EH (cell line): ENCODE results near the gene STOML3.
A peak's percentile ranks its signal among the peaks of the same experiment; 100 is the strongest.

Source experiments
- DNase-seq: peaks from one replicate; pipeline ENCODE4 v3.0.0-alpha.2; 2015; ENCODE audit warnings: low read depth

Gene STOML3

DNA sequence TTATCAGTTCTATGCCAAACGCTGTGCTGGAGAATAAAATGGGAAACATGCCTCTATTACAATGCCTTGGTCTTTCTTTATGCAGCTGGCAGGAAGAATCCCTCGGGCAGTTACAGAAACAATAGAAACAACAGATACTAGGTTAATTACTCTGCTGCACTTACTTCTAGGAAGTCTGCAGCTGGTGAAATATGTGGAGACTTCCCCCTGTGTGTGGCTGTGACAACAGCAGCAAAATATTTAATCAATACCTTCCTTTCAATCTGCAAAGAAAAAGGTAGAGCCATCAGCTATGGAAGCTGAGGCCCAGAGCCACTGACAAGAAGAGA is 9.9 kb downstream of the STOML3 start:
- DNase-seq: no peak

DNA sequence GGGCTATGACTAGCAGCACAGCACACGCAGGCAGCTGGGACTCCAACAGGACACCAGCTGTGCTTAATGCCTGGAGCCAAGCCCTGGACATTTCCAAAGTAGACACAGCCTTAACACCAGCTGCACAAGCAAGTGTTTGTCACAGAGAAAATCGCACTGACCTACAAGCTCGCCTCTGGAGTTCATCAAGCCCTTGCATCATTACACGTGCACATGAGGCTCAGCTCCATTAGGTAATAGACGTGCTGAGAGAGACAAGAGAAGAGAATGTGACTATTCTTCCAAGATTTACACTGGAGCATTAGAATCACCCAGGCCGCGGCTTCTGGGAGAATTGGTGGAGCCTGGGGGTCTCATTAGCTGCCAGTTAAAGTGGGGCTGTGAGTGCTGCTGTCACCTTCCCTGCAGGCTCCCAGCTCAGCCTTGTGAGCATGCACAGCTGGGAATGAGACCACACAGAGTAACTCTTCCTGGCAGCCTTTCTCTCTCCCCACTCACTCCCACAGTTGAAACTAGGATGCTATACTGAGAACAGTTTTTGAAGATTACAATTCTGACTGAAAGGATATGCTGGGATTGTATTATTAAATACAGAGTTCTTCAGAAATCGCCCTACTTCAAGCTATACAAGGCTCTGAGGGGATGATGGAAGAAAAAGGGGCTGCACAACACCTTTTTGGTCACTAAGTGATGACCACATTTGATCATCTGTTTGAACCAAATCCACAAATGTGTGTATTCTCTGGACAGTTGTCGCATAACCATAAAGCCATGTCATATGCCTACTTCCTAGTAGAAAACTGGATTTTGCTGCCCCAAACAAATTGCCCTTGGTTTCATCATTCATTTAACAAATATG is 10.5 kb downstream of the STOML3 start:
- no peak for DNase-seq

DNA sequence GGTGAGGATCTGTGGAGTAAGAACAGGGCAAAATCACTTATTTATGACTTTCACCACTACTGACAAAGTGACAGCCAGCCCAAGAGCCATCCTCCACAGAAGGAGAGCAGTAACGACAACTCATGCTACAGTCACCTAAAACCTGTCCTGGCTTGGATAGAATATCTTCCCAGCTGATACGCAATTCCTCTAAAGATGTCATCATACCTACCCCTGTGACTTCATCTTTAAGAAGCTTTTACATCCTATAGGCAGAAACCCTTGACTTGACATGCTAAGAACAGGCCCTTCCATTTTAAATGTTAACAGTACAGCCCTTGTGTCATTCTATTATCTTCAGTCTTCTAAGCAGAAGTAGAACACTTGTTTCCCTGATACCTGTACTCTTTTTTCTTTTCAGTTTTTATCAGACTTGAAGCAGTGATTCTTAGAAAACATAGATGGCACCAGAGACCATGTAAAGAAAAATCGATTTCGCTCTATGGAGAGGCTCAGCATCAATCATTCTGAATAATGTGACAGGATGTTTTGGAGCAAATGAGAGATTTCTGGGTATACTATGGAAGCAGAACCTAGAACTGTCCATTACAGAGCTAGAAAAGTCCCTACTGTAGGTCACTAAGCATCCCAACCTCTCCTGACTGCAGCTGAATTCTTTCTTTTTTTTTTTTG is 20.1 kb downstream of the STOML3 start:
- no peak for DNase-seq

DNA sequence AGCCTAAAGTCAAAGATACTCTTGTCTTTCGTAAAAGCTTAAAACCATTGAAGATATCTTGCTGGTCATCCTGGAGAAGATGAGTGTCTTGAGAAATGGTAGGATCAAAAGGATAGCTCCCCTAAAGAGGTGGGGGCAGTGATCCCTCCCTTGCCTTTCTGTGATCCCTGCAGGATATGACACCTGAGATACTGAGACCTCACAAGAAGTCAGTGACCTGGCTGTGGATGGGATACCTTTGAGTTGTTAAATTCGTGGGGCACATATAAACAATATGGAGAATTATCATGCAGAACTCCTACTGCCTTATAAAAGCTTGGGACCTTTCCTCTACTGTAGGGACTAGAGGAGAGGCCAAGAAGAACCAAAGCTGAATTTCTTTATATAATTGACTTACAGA is 21.4 kb downstream of the STOML3 start:
- DNase-seq: no peak

DNA sequence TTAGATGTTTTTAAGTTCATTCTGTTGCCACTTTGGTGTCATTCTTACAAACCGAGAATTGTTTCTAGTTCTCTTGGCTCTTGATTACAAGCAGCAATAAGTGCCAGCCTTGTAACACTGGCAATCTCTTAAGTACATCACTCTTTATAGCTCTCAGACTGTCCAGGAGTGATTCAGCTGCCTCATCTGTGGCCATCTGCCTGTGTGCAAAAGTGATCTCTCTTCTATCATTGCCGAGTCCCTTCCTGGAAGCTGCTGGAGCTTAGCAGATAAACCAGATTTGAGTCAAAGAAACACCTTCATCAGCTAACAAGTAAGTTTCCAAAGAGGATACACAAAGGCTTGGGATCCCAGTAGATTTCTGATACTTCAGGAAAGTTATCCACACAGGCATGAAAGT is 23.2 kb downstream of the STOML3 start:
- no peak for DNase-seq

DNA sequence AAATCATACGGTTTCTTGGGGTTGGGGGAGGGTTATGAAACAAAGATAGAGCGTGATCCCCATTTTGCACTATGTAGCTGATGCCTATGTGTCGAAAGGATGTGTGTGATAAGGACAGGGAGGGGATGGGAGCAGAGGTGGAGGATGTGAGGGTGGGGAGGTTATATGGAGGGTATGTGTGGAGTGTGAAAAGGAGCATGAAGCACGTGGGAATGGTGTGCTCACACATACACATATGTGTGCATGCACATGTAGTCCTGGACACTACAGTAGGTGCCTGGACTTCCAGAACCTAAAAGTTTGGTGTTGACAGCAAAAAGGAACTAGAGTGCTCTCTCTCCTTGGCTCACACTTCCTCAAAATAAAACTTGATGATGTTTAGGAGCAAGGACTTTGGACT is 25.4 kb downstream of the STOML3 start:
- no peak for DNase-seq

DNA sequence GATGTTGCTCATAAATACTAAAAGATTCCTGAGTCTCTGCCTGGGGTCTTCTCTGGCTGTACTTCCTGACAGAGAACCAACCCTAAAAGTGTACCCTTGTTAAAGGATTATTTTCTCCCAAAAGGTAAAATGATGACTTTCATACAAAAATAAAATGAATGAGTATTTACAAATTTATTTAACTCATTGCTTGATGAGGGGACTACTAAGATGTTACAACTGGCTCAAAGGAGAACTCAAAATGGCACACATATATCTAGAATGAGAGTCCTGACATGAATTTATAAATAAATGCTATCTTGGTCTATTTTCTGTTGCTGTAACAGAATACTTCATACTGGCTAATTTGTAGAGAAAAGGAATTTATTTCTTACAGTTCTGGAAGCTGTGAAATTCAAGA is 30.5 kb downstream of the STOML3 start:
- DNase-seq: no peak

DNA sequence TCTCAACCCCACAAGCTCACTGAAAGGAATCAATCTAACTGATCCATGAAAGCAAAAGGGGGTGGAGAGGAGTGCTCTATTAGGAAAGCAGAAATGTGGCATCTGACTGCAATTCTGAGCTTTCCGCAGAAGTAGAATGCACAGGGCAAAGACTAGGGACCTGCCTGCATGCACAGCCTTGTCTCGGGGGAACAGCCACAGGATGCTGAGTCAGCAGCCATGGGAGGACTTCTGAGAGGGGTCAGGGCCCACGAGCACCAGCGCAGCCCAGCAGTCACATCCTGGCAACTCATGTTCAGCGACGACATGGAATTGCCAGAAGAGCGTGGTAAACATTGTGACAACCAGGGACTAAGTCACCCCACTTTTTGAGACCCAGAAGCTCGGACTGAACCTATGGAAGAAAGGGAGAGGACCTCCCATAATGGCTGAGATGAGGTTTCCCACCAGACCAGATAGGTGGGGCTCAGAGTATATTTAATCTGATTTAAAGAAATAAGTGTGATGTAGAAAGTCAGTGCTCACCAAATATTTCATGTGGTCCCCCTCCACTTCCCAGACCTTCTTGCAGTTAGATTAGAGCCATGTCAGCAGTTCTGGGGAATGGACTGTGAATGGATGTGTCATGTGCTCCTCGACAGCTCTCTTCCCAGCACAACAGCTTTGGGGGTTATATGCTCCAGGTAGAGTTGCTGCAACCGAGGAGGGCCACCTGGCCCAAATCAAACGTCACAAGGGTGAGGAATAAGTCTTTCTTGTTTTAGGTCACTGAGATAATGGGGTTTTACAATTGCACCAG is 32.6 kb downstream of the STOML3 start:
- no peak for DNase-seq

DNA sequence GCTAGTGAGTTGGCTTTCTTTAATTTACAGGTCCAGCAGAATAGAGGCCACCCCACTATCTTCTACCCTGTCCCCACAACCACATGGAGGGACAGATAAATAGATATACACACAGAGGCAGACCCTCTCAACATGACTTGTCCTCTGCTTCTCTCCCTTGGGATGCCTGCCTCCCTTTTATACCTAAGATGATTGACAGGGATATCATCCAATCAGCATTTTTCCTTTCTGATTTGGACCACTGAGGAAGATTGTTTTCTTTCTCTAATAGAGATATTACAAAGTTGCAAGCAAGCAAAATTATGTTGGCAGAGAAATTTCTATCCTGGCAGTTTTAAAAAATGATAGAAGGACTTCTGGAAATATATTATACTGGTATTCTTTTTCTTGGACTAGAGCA is 35.8 kb downstream of the STOML3 start:
- DNase-seq: no peak

DNA sequence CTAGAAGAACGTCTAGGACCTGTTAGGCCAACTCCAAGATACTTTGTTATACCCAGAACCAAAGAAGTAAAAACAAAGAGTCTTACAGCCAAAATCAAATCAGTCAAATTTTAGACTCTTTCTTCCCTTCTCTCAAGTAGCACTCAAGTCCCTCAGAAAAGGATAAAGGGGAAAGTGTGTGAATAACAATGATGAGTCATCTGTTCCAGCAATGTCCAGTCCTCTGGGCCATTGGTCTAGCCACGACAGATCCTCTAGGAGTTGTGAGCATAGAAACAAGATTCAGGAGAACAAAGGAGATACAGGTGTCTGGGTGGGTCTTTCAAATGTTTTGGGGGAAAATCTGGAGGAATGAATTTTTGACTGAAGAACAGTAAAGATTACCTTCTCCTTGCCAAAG is 36.3 kb downstream of the STOML3 start:
- no peak for DNase-seq

DNA sequence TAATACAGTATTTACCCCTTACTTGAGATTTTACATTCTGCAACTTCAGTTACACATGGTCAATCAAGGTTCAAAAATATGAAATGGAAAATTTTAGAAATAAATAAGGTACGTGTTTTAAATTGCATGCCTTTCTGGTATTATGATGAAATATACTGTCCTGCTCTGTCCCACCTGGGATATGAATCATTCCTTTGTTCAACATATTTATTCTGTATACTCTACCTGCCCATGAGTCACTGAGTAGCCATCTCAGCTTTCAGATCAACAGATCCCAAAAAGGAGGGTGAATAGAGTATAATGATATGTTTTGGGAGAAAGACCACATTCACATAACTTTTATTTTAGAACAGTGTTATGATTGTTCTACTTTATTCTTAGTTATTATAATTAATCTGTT is 37.8 kb downstream of the STOML3 start:
- no peak for DNase-seq

DNA sequence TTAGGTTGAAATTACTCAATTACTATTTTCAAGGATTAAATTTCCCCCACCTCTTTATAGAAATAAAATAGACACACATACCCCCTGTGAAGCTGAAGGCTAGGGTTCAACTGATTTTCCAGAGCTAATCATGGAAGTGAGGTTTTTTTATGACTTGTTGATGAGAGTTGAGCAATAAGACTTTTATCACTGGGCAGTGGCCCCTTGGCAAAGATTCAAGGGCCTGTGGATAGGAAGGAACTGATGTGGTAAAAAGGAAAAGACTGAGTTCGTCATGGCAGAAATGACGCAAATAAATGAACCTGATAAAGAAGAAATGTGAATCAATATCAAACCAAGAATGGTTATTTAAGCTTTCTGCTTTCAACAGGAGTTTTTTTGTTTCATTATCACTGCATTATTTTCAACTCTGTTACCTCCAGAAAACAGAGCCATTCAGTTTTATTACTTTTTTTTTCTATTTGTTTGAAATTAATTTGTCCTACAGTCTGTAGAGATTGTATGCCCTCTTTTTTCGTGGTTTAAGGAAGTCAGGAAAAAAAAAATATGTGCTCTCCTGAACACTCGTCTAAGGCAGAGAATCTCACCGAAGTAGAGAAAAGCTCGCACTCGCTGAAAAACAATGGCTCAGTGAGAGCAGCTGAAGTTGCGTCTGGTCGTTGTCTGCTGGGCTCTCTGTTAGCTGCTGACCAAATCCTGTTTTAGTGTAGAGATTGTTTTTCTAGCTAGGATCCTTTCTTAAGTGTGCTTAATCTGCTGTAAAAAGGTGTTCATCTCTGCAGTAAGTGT is 38.9 kb downstream of the STOML3 start:
- DNase-seq: no peak

DNA sequence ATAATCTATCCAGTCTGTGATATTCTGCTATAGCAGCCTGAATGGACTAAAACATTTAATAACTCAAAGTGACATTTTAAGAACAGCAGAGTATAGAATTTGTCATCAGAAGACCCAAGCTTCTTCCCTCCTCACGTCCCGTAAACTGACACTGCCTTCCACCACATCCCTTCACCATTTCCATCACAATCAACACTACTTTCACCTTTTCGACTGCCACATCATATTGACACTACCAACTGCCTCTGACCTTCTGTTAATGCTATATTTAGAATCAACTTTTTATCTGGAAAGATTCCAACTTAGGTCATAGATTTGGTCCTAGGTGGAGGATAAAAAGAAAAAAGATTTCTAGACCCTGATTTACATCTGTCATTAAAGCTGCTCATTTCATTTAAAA is 39.6 kb downstream of the STOML3 start:
- DNase-seq: no peak

DNA sequence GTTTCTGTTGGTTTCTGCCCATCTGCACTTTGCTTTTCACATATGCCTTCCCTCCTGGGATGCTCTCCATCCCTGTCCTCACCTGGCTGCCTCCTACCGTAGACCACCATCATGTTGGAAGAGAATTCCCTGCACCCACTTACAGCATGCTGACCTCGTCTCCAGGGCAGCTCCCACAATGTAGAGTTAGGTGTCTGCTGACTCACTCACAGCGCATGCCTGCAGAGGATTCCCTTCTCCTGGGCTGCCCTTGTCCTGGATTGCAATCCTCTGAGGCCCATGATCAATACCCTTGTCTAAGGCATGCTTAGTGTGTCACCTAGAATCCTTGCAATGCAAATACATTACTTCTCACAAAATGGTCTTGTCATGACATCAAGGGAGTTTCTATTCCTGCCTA is 43.6 kb downstream of the STOML3 start:
- DNase-seq: no peak

DNA sequence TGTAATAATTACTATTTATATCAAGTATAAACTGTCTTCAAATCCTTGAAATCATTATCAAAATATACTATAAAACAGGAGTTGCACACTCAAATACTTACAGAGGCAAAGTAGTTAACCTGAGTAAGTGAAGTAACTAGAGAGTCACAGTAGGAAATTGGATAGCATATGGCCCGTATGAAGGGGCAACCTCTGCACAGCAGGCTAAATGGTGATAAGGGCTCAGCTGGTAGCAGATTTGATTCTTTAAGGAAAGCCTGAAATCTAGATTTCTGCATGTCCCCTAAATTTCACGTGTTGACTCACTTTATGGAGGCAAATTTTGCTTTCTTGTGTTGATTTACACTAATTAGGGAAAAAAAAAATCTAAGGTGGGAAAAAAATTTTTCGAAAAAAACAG is 46.4 kb downstream of the STOML3 start:
- DNase-seq: no peak

DNA sequence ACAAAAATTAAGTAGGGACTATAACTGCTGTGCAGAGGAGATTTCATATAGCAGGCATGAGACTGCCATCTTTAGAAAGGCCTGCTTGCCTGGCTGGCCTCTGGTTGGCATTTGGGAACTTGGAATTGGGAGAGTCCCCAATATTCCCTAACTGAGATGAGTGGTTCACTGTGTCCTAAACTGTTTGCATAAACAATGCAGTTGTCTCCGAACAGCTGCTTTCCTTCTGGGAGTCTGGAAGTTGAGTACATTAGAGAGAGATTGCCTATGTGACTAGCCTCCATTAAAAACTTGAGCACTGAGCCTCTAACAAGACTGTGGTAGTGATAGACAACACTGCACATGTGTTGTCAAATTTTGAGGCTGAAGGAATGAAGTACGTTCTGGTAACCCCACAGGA is 47.4 kb downstream of the STOML3 start:
- no peak for DNase-seq

DNA sequence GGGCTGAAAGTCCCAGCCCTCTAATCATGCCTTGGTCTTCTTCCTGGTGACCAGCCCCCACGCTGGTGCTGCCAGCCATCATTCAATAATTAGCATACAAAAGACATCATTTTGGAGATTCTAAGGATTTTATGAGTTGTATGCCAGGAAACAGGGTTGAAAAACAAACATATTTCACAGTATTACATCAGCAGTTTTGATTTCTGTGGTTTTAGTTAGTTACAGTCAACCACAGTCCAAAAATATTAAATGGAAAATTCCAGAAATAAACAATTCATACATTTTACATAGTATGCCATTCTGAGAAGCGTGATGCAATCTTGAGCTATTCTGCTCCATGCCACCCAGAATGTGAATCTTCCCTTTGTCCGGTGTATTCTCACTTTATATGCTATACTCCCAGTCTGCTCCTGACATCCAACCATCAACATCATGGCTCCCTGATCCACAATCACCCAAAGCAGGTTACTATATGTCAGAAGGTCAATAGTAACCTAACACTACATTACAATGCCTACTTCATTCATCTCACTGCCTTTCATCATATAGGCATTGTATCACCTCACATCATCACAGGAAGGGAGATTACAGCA is 49.2 kb downstream of the STOML3 start:
- DNase-seq: peak; percentile 15

DNA sequence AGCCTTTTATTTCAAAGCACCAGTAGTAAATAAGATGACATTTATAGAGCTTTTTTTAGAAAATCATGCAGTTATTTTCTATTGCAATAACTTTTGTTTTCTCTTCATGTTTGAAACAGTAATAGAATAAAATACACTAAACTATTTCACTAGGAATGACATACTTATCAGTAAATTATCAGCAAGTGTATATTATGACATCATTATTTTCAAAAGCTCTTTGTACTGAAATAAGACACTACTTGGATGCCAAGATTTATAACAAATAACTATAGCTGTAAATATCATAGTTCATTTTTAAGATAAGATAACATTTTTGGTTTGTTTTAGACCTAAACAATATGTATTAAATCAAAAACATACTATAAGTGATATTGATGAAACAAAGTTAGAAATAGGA is 56.8 kb downstream of the STOML3 start:
- DNase-seq: no peak

DNA sequence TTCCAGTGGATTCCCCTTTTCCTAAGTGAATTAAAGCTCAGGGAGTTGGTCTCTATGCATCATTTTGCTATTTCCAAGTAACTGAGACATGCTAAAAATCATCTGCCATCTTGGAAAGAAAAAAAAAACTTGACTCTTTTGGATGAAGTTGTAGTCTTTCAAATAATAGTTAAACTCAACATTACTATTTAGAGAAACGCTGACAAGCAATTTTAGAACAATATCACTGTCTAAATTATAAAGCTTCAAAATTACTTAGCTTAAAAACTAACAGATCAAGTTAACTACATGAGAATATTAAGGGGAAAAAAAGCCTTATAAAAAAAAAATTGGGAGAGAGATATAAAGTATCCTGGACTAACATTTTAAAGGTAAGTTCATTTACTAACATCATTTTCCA is 68.5 kb downstream of the STOML3 start:
- no peak for DNase-seq

DNA sequence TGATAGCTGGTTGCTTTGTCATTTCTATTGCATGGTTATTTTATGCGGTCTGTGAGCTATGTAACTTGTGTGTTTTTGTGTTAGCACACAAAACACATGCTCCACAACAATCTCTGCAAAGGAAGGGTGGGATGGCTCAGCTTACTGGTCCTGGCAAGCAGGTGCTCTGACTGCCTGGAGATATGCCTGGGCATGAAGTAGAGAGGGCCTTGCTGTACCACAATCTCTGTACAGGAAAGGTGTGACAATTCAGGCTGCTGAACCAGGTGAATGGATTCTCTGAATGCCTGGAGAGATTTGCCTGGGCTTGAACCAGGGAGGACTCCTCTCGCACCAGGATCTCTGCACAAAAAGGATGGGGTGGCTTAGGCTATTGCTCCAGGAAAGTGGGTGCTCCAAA is 69.5 kb downstream of the STOML3 start:
- no peak for DNase-seq
